ENCODE measurements around the gene PALLD. TPM values are rescaled to one million over a fixed set of nuclear protein-coding genes. Genes with fewer than 3 reads are reported as not detected.
"Not testable (repeated sequence)": the region's sequence is repeated elsewhere in the genome, so short reads cannot be mapped to it uniquely, and the experiment has no call there.

The PALLD gene
- total RNA-seq: 8.9 TPM

- DNase-seq (ENCODE audit: low spot score): no peak
Measured at GRCh38 chr4:168496834-168497233, at the start of gene PALLD. PALLD (plus strand) TSS chr4:168497052.

GRCh38 chr4:168449063-168449462, 47.8 kb upstream of the PALLD start:
- not testable (repeated sequence) for DNase-seq (ENCODE audit: low spot score); ATAC-seq

More at GRCh38 chr4:168496834-168497233, at the start of gene PALLD:
- ATAC-seq: no peak

- DNase-seq (ENCODE audit: low spot score): no peak
- no peak for ATAC-seq
Measured at GRCh38 chr4:168449719-168450452, 47.0 kb upstream of the PALLD start.

DNA sequence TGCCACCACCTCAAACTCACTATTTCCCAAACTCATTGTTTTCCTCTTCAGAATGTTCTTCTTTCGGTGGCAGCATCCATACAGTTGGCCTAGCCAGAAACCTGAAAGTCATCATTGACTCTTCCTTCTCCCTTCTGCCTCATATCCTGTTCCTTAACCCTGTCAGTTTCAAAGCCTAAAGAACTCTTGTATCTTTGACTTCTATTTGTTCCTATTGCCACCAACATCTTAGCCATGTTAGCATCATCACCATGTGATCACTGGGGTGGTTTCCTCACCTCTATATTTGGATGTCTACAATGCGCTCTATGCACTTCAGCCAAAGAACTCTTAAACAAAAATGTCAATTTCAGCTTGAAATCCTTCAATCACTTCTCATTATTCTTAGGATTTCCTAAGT, 45.5 kb upstream of the PALLD start:
- ATAC-seq: no peak
- DNase-seq (ENCODE audit: low spot score): no peak

- DNase-seq (ENCODE audit: low spot score): no peak
- no peak for ATAC-seq
Measured at GRCh38 chr4:168451744-168452390, 45.0 kb upstream of the PALLD start.

DNA sequence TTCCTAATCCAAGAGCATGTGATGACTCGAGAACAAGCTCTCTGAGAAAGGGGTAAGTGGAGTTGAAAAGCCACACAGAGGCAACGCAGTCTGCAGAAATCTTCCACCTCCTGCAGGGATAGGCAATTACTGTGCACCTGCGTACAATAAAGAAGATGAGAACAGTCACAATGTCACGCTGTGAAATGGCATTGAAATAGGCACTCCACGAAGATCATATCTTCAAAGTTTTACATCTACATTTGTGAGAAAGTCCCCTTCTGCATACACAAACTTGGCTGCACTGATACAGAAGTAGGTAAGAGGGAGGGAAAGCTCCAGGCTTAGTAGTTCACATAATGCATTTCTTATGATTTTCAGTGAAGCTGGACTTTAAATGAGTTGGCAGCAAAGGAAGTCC, 43.7 kb upstream of the PALLD start:
- DNase-seq (ENCODE audit: low spot score) (no peak), ATAC-seq (no peak)

GRCh38 chr4:168458256-168458655, 38.6 kb upstream of the PALLD start:
- ATAC-seq; DNase-seq (ENCODE audit: low spot score): not testable (repeated sequence)

DNA sequence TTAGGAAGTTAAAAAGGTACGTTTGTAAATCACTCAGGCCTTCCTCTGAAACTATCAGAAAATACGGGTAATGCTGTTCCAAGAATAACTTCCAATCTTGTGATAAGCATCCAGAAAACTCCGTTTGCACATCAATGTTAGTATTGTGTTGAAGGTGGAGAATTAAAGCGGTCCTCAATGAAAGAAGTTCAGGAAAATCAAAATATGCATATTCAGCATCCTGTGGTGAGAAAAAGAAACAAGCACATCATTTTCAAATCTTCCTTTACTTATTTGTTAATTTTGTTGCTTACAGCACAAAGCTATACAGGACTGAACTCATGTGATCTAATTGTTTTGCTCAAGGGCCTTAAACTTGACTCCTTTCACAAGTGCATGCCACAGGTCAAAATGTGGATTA, 35.0 kb upstream of the PALLD start:
- no peak for ATAC-seq
- DNase-seq (ENCODE audit: low spot score): no peak

GRCh38 chr4:168472920-168473319, 23.9 kb upstream of the PALLD start:
- no peak for DNase-seq (ENCODE audit: low spot score)
- no peak for ATAC-seq

DNA sequence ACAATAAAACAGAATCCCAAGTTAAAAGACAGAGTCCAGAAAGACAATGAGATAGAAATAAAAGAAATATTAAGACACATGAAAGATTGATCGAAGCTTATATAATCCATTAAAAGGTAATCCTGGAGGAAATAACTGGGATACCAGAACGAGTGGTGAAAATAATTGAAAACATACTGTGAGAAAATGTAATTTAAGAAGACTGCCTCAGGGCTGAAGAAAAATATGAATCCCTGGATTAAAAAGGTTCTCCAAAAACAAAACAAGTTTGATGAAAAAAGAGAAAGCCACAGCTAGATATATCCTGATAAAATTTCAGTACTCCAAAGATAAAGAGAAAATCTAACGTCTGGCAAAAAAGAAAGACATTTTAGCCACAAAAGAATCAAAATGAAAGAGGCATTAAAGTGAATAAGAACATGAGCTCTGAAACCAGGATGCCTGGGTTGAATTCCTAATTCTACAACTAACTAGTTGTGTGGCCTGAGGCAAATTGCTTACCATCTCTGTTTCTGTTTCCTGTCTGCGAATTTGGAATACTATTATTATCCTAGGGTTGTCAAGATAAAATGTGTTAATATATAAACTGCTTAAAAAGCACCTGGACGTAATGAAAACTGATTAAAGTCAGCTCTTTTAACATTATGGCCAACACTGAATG, 22.1 kb upstream of the PALLD start:
- DNase-seq (ENCODE audit: low spot score) (no peak), ATAC-seq (no peak)

- no peak for ATAC-seq
- no peak for DNase-seq (ENCODE audit: low spot score)
Measured at GRCh38 chr4:168475745-168476144, 21.1 kb upstream of the PALLD start.

DNA sequence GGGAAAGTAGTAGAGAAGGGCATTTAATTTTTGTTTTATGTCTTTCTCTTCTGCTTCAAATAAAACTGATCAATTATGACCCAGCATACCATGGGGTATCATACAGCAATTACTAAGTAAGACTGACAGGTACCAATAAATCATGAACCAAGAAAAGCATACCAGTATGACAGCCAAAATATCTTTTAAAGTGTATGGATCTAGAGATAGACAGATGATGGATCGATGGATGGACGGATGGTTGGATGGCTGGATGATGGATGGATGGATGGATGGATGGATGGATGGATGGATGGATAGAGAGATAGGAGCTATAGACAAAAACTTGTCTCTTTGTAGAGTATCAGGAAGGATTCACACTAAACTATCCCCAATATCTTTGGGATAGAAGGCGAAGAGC, 18.0 kb upstream of the PALLD start:
- no peak for DNase-seq (ENCODE audit: low spot score)
- ATAC-seq: no peak

DNA sequence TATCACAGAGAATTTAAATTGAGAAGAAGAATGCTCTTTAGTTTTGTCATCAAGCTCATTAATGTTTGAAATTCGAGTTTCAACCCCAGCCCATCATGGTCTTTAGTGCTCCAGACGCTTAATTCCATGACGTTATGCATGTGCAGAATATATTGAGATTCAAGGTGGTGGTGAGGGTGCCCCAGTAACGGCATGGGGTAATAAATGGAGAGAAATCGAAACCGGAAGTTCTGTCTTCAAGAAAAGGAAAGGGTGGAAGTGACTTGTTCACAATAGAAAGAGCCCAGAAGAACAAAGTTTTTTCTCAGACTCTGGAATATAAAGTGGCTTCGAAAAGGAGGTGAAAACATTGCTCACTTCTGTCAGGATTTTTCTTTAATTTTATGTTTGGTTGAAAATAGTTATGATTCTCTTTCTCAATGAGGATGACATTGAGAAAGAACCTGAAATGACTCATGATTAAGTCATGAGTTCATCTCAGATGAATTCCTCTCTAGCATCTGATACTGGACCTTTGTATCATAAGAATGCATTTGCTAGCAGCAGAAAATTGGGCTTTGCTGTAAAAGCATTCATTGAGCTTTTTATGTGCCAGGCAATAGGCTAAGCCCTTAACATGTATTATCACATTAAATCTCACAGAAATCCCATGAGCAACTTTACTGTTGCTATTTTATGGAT, 15.8 kb upstream of the PALLD start:
- DNase-seq (ENCODE audit: low spot score) (no peak), ATAC-seq (peak; percentile 50)

- ATAC-seq: no peak
- no peak for DNase-seq (ENCODE audit: low spot score)
Measured at GRCh38 chr4:168483811-168484210, 13.0 kb upstream of the PALLD start.

- ATAC-seq (no peak), DNase-seq (ENCODE audit: low spot score) (no peak)
Measured at GRCh38 chr4:168484626-168485025, 12.2 kb upstream of the PALLD start.

- DNase-seq (ENCODE audit: low spot score) (no peak), ATAC-seq (no peak)
Measured at GRCh38 chr4:168485156-168485910, 11.5 kb upstream of the PALLD start.

- peak; percentile 5 for ATAC-seq
- no peak for DNase-seq (ENCODE audit: low spot score)
Measured at GRCh38 chr4:168486912-168487281, 10.0 kb upstream of the PALLD start.

GRCh38 chr4:168487282-168488035, 9.4 kb upstream of the PALLD start:
- ATAC-seq: peak; percentile 83
- no peak for DNase-seq (ENCODE audit: low spot score)

- DNase-seq (ENCODE audit: low spot score) (no peak), ATAC-seq (no peak)
Measured at GRCh38 chr4:168488869-168489274, 8.0 kb upstream of the PALLD start.

DNA sequence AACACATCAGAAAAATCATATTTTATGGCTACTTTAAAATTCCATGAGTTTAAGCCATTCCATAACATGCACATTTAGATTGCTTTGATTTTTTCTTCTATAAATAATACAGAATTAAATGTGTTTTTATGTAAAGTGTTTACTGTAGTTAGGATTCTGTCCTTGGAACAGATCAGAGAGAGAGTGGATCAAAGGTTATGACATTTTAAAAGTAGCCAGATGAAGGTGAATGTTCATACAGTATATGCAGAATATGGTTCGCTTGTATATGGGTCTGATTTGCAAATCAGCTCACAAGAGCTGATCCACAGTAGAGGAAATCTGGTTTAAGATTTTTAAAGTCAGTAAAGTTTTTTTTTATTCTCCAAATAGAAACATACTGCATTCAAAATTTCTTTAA, 7.2 kb upstream of the PALLD start:
- DNase-seq (ENCODE audit: low spot score) (no peak), ATAC-seq (no peak)
